Measurements from ENCODE around the gene DUSP2. TPM values are rescaled to one million over a fixed set of nuclear protein-coding genes. Genes with fewer than 3 reads are reported as not detected.

DUSP2 gene
- total RNA-seq, 1 donor, result 0.86 TPM

- DNase-seq (ENCODE audit: low read depth), result no peak
- no peak for TF ChIP-seq CTCF (IDR thresholded peaks at IDR 0.05; ENCODE audit: insufficient read depth, low read depth, low read length)
- no peak overlapping the region for H3K4me3 ChIP-seq (ENCODE audit: low read depth, low read length)
Measured at GRCh38 chr2:96156926-96157648, 11.8 kb upstream of the DUSP2 start.

GRCh38 chr2:96156011-96156820 is 11.0 kb upstream of the DUSP2 start:
- H3K4me3 ChIP-seq (ENCODE audit: low read depth, low read length), result no peak overlapping the region
- no peak for TF ChIP-seq CTCF (IDR thresholded peaks at IDR 0.05; ENCODE audit: insufficient read depth, low read depth, low read length)
- no peak for DNase-seq (ENCODE audit: low read depth)

GRCh38 chr2:96154506-96155380 is 9.5 kb upstream of the DUSP2 start:
- no peak for DNase-seq (ENCODE audit: low read depth)
- TF ChIP-seq CTCF (IDR thresholded peaks at IDR 0.05; ENCODE audit: insufficient read depth, low read depth, low read length), result no peak
- H3K4me3 ChIP-seq (ENCODE audit: low read depth, low read length), result no peak overlapping the region

GRCh38 chr2:96153991-96154431 is 8.8 kb upstream of the DUSP2 start:
- no peak for TF ChIP-seq CTCF (IDR thresholded peaks at IDR 0.05; ENCODE audit: insufficient read depth, low read depth, low read length)
- no peak overlapping the region for H3K4me3 ChIP-seq (ENCODE audit: low read depth, low read length)
- DNase-seq (ENCODE audit: low read depth), result no peak

- no peak for TF ChIP-seq CTCF (IDR thresholded peaks at IDR 0.05; ENCODE audit: insufficient read depth, low read depth, low read length)
- no peak overlapping the region for H3K4me3 ChIP-seq (ENCODE audit: low read depth, low read length)
- no peak for DNase-seq (ENCODE audit: low read depth)
Measured at GRCh38 chr2:96153291-96153713, 8.1 kb upstream of the DUSP2 start.

- no peak for DNase-seq (ENCODE audit: low read depth)
- no peak for TF ChIP-seq CTCF (IDR thresholded peaks at IDR 0.05; ENCODE audit: insufficient read depth, low read depth, low read length)
- no peak overlapping the region for H3K4me3 ChIP-seq (ENCODE audit: low read depth, low read length)
Measured at GRCh38 chr2:96152304-96153161, 7.3 kb upstream of the DUSP2 start.

All from fibroblast of villous mesenchyme (primary cell).